Suppressor macrophage (primary cell): Measurements from ENCODE around the gene NPLOC4.
"Not testable (repeated sequence)": the region's sequence is repeated elsewhere in the genome, so short reads cannot be mapped to it uniquely, and the experiment has no call there.

Experiments used
- DNase-seq, 4 experiments: peaks; one replicate each; pipeline ENCODE4 v3.0.0-alpha.2; 2020 to 2022

NPLOC4 gene

DNA sequence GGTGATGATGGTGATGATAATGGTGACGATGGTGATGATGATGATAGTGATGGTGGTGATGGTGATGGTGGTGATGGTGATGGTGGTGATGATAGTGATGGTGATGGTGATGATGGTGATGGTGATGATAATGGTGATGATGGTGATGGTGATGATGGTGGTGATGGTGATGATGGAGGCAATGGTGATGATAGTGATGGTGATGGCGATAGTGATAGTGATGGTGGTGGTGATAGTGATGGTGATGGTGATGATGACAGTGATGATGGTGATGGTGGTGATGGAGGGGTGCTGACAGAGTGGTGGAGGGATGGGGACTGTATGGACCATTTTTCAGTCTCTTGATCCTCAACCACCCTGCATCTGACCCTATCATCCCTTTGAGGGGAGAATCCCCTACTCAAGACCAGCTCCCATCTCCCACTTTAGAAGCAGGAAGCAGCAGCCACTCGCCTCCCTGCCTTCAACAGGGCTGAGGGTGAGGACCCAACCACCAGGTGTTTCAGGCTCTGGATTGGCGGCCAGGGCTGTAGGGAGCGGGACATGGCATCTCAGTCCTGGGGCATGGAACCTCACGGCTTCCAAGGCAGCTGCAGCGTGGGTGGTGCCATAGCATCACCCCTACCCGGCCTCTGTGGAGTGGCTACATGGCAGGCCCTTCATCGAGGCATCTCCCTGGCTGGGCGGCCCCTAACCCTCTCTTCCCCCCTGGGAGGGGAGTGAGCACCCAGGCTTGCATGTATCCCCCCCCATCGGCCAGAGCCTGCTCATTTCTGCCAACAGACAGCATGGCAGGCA lies 104.2 kb downstream of the NPLOC4 start:
- DNase-seq, result no peak

DNA sequence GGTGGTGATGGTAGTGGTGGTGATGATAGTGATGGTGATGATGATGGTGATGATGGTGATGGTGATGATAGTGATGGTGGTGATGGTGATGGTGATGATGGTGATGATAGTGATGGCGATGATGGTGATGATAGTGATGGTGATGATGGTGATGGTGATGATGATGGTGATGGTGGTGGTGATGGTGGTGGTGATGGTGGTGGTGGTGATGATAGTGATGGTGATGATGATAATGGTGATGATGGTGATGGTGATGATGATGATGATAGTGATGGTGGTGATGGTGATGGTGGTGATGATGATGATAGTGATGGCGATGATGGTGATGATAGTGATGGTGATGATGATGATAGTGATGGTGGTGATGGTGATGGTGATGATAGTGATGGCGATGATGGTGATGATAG lies 104.9 kb downstream of the NPLOC4 start:
- not testable (repeated sequence) for DNase-seq

DNA sequence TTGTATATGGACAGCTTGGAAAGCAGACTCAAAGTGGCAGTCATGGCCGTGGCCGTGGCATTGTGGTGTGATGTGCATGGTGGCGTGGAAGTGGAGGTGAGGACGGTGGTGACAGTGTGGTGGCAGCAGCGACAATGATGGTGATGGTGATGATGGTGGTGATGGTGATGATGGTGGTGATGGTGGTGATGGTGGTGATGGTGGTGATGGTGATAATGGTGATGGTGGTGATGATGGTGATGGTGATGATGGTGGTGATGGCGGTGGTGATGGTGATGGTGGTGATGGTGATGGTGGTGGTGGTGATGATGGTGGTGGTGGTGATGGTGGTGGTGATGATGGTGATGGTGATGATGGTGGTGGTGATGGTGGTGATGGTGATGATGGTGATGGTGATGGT lies 105.9 kb downstream of the NPLOC4 start:
- not testable (repeated sequence) for DNase-seq

DNA sequence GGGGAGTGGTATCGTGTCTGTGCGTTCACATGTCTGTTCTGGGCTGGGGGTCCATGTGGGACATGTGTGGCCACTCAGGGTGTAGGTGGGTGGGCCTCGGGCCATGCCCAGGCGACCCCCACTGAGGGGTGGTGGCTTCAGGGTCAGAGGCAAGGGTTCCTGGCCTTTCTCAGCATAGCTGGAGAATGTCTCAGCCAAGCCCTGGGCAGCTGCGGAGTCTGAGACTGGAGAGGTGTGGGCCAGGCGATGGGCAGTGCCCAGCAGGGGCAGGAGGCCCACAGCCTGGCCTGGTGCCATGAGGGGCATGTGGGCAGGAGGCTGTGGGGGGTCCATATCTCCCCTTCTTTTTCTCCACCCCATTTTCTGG lies 107.5 kb downstream of the NPLOC4 start:
- no peak for DNase-seq

DNA sequence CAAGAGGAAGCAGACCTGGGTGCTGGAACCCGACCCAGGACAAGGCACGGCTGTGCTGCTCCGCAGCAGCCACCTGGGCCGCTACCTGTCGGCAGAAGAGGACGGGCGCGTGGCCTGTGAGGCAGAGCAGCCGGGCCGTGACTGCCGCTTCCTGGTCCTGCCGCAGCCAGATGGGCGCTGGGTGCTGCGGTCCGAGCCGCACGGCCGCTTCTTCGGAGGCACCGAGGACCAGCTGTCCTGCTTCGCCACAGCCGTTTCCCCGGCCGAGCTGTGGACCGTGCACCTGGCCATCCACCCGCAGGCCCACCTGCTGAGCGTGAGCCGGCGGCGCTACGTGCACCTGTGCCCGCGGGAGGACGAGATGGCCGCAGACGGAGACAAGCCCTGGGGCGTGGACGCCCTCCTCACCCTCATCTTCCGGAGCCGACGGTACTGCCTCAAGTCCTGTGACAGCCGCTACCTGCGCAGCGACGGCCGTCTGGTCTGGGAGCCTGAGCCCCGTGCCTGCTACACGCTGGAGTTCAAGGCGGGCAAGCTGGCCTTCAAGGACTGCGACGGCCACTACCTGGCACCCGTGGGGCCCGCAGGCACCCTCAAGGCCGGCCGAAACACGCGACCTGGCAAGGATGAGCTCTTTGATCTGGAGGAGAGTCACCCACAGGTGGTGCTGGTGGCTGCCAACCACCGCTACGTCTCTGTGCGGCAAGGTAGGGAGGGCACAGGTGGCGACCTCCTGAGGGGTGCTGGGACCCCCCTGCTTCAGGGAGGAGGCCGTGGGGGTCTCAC lies 108.1 kb downstream of the NPLOC4 start:
- DNase-seq, result no peak

DNA sequence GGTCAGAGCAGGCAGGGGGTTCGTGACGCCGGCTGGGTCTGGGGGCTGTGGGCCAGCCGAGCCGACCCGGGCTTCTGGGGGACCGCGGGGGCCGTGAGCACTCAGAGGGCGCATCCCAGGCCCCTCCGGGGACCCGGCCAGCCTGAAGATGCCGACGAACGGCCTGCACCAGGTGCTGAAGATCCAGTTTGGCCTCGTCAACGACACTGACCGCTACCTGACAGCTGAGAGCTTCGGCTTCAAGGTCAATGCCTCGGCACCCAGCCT lies 108.6 kb downstream of the NPLOC4 start:
- DNase-seq, result no peak

DNA sequence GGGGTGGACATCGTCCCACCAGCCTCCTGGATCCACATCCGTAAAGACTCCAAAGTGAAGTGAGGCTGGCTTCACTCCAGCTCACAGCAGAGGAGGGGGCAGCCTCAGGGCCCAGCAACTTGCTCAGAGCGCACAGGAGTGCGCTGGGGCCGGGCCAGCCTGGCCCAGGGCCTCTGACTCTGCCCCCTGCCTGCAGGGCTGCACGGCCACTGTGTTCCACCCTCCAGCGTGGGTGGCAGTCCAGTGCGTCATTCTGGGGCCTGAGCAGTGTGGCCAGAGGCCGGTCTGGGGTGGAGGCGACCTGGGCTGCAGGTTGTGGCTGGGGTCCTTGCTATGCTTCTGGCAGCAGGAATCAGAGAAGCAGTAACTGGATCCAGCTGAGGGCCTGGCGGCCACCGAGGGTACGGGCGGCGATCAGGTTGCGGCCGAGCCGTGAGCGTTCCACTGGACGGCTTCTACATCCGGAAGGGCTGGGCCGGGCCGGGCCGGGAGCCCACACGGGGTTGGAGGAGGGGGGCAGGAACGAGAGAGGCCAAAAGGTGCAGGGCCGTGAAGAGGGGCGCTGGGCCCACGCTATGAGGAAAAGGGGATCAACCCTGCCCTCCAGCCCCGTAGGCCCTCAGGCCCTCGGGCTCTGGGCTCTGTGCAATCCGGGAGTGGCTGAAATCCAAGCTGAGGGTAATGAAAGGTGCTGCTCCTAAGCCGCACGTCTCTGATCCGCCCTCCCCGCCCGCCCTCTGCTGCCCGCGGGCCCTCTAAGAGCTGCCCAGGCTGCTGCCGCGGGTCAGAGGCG lies 109.1 kb downstream of the NPLOC4 start, which contains the start of gene FSCN2:
Gene FSCN2 (plus strand): TSS at position 787 of the 793 bp plus-strand sequence. CDS start 155 bp downstream, outside the sequence.
- DNase-seq, result no peak

DNA sequence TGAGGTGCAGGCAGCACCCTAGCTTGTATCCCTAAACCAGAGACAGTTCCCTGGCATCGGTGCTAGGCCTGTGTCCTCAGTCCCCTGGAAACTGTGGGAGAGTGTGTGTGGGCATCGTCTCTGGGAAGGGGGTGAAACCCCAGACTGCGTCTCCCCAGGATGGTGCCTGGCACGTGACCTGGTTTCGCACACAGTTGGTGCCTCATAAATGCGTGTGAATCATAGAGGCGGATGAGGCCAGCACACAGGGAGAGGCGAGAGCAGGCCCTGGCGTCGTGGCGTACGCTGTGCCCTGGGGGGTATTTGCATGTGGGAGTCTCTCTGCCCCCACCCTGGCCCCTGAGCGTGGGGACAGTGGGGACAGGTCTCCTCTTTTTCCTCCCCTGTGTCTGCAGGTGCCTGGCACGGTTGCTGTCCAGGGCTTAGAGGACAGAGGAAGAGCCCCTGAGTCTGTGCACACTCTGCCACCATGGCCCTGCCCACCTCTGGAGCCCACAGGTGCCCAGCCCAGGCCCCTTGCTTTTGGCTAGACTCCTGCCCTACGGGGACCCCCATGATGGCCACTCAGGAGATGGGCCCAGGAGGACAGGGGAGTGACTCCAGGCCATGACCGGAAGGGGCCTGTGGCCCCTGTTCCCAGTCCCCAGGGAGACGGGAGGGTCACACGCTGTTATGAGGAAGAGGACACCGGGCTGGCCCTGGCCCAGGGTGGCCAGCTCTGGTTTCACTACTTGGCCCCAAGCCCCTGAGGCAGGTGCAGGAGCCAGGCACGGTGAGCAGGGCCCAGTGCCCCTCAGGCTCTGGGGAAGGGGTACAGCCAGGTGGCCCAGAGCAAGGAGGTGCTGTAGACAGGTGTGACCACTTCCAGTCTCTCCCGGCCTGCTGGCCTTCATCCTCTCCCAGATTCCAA lies 110.0 kb downstream of the NPLOC4 start:
- DNase-seq, result no peak

DNA sequence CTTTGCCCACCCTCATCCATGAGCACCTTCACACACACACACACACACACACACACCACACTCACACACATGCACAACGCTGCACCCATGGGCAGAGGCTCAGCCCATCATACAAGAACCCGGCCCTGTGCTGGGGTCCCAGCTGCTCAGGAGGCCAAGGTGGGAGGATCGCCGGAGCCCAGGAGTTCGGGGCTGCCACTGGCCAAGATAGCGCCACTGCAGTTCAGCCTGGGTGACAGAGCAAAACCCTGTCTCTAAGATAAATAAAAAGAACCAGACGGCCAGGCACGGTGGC lies 112.1 kb downstream of the NPLOC4 start:
- no peak for DNase-seq

DNA sequence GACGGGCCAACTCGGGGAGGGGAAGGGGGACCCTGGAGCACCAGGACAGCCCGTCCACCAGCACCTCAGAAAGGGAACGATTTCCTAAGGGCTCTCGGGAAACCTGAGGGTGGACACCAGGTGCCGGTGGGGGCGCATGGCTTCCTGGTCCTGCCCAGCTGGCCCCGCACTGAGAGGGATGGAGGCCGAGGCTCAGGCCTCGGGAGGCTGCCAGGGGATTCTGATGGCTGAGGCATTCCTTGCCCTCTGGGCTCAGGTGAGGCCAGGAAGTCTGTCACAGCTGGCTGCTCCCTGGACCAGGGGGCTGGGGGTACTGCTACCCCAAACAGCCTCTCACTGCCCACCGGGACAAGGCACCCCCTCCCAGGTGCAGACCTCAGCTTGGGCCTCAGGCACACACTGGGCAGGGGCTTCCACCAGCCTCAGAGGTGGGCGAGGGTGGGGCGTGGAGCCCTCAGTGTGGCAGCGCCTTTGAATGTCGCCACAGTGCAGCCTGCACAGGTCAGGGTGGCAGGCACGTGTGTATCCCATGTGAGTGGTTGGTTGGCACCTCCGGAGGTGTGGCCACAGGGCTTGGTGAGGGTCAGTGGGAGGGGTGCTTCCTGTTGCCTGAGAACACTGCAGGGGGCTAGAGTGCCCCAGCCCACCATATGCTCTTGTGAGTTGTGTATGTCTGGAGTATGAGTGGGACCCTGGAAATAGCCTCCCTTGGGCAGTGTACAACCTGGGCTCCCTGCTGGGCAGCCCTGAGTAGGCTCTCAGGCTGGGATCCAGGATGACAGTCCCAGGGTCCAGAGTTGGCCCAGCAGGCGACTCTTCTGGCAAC lies 112.7 kb downstream of the NPLOC4 start:
- DNase-seq, result no peak

DNA sequence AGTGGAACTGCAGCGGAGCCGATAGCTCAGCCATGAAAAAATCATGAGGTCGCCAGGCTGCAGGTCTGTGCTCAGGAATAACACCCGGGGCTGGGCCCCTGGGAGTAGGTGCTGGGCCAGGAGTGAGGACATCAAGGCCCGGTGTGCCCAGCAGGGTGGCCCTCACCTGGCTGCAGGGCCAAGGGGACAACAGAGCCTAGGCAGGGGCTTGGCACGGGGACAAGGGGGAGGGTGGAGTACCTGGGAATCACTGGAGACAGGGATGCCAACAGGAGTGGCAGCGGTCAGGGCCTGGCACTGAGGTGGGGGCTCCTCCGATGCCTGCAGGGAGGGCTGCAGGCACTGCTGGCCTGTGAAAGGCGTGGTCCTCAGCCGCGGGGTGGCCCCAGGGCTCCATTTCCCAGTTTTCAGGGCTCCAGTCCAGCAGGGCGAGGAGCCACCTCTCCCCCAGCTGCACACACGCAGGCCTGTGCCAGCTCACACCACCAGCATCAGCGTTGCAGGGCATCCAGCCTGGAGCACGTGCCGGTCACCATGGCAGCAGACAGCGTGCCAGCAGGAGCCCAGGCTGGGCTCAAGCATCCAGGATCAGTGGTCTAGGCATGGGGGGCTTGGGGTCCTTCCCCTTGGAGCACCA lies 113.4 kb downstream of the NPLOC4 start:
- no peak for DNase-seq

DNA sequence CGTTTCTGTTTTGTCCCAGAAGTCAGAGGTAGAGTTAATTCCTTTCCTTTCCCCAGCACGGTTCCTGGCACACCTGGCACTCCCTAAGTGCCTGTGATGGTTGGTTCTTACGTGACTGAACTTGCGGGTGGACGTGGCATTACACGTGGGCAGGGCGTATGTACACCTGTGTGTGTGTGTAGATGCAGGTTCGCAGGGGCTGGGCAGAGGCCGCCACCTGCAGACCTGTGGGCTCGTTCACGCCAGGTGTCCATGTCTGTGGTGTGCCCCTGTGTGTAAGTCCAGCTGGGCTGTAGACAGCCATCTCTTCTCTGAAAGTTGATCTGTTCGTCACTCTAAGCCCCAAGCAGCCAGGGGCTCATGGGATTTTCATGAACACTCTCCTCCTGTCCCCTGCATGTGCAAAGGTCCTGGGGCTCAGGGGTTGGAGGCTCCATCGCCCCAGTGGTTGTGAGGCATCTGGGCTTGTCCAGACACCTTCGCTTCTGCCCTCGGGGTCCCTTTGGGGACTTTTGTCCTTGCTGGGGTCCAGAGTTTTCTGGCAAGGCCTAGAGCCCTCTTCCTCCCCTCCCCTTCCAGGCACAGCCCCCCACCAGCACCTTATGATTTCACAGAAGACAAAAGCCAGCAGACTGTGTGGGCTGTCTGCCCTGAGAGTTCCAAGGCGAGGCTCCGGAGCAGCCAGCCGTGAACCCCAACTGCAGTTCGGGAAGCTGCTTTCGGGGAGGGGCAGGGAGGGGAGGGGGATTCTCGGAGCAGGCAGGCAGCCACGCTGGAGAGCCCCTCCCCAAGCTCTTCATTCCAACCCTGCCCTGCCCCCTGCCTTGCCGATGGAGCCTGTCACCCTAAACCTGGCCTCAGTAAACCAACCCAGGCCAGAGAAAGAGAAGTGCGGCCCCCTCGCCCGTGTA lies 114.2 kb downstream of the NPLOC4 start:
- peak in 3 of 4 experiments; percentile 40 to 61 (median 58) for DNase-seq

DNA sequence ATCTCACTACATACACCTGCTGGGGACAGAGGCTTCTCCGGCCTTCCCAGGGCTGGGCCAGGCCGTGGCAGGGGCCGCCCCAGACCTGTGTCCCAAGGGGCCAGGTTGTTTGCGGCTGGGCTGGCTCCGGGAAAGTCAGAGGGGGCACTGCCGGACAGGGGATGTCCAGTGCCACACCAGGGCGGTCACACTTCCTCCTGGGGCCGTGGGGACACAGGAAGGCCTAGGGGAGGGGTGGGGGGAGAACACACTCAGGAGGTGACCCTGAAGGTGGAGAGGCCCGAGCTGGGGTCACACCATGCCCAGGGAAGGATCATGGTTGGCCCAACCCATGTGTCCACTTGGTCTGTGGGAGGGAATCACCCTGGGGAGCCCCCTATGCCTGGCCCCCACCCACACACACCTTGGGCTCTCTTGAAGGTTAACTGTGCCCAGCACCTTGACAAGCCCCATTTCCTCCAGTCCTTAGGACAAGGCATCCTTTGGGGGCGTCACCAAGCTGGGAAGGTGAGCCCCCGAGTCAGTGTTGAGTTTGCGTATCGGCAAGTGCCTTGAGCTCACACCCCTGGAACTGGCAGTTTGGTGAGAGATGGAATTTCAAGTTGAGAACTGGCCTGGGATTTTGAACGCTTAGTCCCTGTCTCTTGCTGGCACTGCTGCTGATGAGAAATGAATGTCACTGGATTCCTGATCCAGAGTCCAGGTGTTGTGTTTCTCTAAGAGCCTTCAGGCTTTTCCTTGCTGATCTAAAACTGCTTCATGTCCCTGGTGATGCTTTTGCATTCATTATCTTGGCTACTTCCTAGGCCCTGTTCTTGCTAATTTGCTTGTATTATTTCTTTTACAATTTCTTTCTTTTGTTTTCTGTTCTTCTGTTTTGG lies 116.7 kb downstream of the NPLOC4 start:
- no peak for DNase-seq

DNA sequence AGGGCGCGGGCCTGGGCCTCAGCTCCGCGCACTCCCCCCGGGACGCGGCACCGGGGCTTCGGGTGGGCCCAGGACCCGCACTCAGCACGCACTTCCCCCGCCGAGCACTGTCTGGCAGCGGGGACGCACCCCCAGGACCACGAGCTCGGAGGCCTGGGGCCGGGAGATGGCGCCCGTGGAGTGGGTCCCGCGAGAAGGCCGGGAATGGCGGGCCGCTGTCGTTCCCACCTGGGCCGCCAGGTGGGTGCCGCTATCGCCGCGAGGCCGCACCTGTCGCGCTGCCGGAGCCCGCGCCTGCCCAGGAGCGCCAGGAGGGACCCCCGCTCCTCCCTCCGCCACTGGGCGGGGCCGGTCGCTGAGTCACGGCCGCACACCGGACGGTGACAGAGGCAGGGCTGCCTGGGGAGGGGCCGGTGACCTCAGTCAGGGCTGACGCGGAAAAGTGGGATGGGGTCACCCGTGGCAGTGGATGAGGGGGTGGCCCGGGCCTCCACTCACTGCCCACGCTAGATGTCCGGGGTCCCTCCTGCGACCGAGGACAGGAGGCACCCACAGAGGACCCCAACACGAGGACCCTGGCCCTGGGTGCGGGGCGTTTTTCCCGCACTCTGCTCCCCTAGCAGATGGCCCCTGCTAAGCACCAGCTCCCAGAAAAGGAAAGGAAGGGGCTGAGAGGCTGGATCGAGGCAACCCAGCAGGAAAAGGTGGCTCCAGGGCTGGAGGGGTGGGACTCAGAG lies 117.5 kb downstream of the NPLOC4 start:
- peak in 3 of 4 experiments; percentile 46 to 63 (median 55) for DNase-seq

DNA sequence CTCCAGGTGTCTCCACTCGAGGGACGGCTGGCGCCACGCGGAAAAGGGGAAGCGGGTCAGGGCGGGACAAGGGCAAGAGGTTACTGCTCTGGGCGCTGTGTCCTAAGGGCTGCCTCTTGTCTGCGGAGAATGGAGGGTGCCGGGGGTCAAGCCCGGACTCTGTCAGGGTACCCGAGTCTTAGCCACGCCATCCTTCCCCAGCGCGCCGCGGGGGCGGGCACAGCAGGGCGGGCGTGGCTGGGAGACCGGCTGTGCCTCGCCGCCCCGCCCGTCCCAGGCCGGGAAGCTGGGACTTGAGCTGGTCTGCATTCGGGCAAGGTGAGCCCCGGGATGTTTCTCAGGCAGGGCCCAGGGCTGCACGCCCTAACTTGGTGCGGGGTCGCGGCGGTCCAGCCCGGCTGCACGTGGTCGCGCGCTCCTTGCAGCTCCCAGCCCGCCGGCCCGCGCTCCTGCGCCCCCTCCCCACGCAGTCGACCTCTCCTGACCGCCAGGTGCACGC lies 118.1 kb downstream of the NPLOC4 start:
- DNase-seq, result peak in 3 of 4 experiments; percentile 47 to 69 (median 65)

DNA sequence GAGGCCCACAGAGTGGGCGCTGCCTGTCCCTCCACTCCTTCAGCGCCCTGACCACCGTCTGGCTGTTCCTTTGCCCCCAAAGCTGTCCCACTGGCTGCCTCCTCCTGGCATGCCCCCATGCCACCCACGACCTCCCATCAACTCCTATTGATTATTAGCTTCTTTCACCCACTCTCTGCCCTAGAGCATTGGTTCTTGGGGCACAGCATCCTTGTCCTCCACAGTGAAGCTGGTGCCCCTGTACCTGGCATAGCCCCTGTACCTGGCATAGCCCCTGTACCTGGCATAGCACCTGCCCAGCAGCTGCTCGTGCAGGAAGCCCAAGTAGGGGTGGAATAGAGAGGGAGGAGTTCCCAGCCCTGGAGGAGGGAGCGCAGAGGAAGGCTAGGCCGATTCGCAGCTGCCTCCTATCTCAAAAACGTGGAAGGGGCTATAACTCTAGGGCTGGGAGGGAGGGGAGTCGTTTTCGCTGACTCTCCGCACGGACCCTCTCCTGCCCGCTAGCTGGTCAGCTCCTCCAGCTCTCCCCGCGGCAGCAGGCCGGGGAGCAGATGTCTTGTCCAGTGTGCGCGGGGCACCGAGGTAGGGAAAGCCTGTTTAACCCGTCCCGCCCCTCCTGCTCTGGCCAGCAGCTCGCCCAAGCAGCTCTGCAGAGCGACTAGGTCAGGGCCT lies 118.7 kb downstream of the NPLOC4 start:
- DNase-seq, result no peak
